Stomach (tissue), 4 donors: Measurements from ENCODE around the gene TLR9.

Source experiments
- EP300 ChIP-seq: sonication (generic); formaldehyde crosslinking; IDR thresholded peaks from one replicate; pipeline ENCODE4 v1.6.1; 2017; ENCODE audit warnings: antibody characterized with exemption
- POLR2A ChIP-seq, 4 donors: fragments of 450-650 bp; IDR thresholded peaks; one replicate each; pipeline ENCODE4 v1.6.1; 2016; ENCODE audit warnings: antibody characterized with exemption in 4 of 4, control low read depth in 2 of 4, mild to moderate bottlenecking in 1 of 4, moderate library complexity in 1 of 4
- POLR2AphosphoS5 ChIP-seq, 3 donors: sonication (generic); formaldehyde crosslinking; IDR thresholded peaks; one replicate each; pipeline ENCODE4 v1.6.1; 2016; ENCODE audit warnings: antibody characterized with exemption in 3 of 3
- TF ChIP-seq, protein P1 (sequence below), 7 experiments: fragments of 450-650 bp in 4 of 7; fragments of 200-600 bp in 3 of 7; sonication (generic) in 3 of 7; IDR thresholded peaks; one replicate each; pipeline ENCODE4 v1.5.1; 2016 to 2019; ENCODE audit warnings: antibody characterized with exemption in 7 of 7, control low read depth in 2 of 7, mild to moderate bottlenecking in 1 of 7

GRCh38 chr3:52230889-52231499 lies 5.5 kb upstream of the TLR9 start:
- TF ChIP-seq, protein P1, sequence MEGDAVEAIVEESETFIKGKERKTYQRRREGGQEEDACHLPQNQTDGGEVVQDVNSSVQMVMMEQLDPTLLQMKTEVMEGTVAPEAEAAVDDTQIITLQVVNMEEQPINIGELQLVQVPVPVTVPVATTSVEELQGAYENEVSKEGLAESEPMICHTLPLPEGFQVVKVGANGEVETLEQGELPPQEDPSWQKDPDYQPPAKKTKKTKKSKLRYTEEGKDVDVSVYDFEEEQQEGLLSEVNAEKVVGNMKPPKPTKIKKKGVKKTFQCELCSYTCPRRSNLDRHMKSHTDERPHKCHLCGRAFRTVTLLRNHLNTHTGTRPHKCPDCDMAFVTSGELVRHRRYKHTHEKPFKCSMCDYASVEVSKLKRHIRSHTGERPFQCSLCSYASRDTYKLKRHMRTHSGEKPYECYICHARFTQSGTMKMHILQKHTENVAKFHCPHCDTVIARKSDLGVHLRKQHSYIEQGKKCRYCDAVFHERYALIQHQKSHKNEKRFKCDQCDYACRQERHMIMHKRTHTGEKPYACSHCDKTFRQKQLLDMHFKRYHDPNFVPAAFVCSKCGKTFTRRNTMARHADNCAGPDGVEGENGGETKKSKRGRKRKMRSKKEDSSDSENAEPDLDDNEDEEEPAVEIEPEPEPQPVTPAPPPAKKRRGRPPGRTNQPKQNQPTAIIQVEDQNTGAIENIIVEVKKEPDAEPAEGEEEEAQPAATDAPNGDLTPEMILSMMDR (IDR thresholded peaks at IDR 0.05), result no peak
- TF ChIP-seq POLR2A (IDR thresholded peaks at IDR 0.05) (no peak), POLR2AphosphoS5 (IDR thresholded peaks at IDR 0.05) (no peak), EP300 (no peak)
